ENCODE data around the gene MTHFD1. TPM values are rescaled to one million over a fixed set of nuclear protein-coding genes. Genes with fewer than 3 reads are reported as not detected.
"Not testable (repeated sequence)": the region's sequence is repeated elsewhere in the genome, so short reads cannot be mapped to it uniquely, and the experiment has no call there.

The MTHFD1 gene
- total and polyA plus RNA-seq, 8 donors = 51.7 to 81.1 (median 69.3) TPM

GRCh38 chr14:64349741-64350490 lies 38.2 kb upstream of the MTHFD1 start:
- intact Hi-C loops (cut with DNase I) = loop anchor here in 1 of 2 donors (10.0 kb wide), 2 partner anchors 125 to 285 kb away; no protein-coding TSS in a partner anchor
- Histone ChIP-seq H3K27ac (no peak overlapping the region), H3K9me3 (no peaks in the 10 kb centered on the region), H3K4me3 (no peak overlapping the region), H3K4me1 (no peaks in the 10 kb centered on the region), H3K36me3 (no peaks in the 10 kb centered on the region), H3K27me3 (no peaks in the 10 kb centered on the region)
- TF ChIP-seq CTCF (IDR thresholded peaks at IDR 0.05) = no peak
- DNase-seq (no peak), ATAC-seq (no peak)

DNA sequence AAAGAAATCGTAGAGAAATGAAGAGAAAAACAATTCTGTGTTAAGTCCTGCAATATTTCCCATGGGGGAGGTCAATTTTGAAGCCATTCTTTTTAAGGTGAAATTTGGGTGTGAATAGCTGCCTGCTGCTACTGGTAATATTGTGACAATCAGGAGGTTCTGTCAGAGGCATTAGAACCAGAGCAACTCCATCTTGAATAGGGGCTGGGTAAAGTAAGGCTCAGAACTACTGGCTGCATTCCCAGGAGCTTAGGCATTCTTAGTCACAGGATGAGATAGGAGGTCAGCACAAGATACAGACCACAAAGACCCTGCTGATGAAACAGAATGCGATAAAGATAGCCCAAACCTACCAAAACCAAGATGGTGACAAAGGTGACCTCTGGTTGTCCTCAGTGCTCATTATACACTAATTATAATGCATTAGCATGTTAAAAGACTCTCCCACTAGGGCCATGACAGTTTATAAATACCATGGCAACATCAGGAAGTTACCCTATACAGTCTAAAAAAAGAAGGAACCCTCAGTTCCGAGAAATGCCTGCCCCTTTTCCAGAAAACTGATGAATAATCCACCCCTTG lies 24.8 kb upstream of the MTHFD1 start:
- no peaks in the 10 kb centered on the region for H3K36me3 ChIP-seq
- intact Hi-C loops (cut with DNase I) = no loop called here
- H3K27me3 ChIP-seq = no peaks in the 10 kb centered on the region
- TF ChIP-seq CTCF (IDR thresholded peaks at IDR 0.05) = no peak
- DNase-seq (no peak), ATAC-seq (no peak)
- H3K27ac ChIP-seq = no peak overlapping the region
- H3K4me3 ChIP-seq = no peak overlapping the region
- H3K4me1 ChIP-seq = no peaks in the 10 kb centered on the region
- no peaks in the 10 kb centered on the region for H3K9me3 ChIP-seq

DNA sequence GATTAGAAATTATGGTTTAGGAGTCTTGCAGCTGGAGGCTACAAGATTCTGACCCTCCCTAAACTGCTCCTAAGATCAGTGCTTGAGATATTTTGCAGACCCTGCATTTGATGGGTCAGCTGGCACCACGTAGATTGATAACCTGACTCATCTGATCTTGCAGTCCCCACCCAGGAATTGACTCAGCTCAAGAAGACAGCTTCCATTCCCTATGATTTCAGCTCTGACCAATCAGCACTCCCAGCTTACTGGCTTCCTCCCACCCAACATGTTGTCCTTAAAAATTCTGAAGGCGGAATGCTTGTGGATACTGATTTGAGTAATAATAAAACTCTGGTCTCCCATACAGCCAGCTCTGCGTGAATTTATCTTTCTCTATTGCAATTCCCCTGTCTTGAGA lies 23.2 kb upstream of the MTHFD1 start:
- intact Hi-C loops (cut with DNase I) = no loop called here
- Histone ChIP-seq H3K27me3 (no peaks in the 10 kb centered on the region), H3K9me3 (no peaks in the 10 kb centered on the region), H3K4me3 (no peak overlapping the region), H3K36me3 (no peaks in the 10 kb centered on the region), H3K27ac (no peak overlapping the region), H3K4me1 (no peaks in the 10 kb centered on the region)
- TF ChIP-seq CTCF (IDR thresholded peaks at IDR 0.05) = no peak
- no peak for DNase-seq
- no peak for ATAC-seq

- DNase-seq; H3K27me3 ChIP-seq; intact Hi-C loops (cut with DNase I); H3K27ac ChIP-seq; ATAC-seq; H3K36me3 ChIP-seq; H3K4me1 ChIP-seq; H3K9me3 ChIP-seq; H3K4me3 ChIP-seq: not testable (repeated sequence)
Measured at GRCh38 chr14:64365358-64365889, 22.7 kb upstream of the MTHFD1 start.

GRCh38 chr14:64369201-64369600 lies 19.0 kb upstream of the MTHFD1 start:
- Histone ChIP-seq H3K27me3 (no peaks in the 10 kb centered on the region), H3K36me3 (no peaks in the 10 kb centered on the region), H3K27ac (no peak overlapping the region), H3K4me1 (no peaks in the 10 kb centered on the region), H3K4me3 (no peak overlapping the region), H3K9me3 (no peaks in the 10 kb centered on the region)
- TF ChIP-seq CTCF (IDR thresholded peaks at IDR 0.05) = no peak
- intact Hi-C loops (cut with DNase I) = no loop called here
- ATAC-seq = no peak
- DNase-seq = no peak

Measured in left lung (tissue), 10 donors.